DOHH2 (cell line): ENCODE results near the gene ZSWIM1.

Experiments
- H3F3A ChIP-seq: fragments of 200-600 bp; sonication (generic), shearing (Covaris generic); 2 replicates; pipeline ENCODE4 v1.6.0; 2016; ENCODE audit warnings: antibody characterized with exemption, mild to moderate bottlenecking; ENCODE audit not compliant: control insufficient read depth, insufficient read depth
- H3K27ac ChIP-seq: fragments of 200-600 bp; sonication (generic); 2 replicates; pipeline ENCODE4 v1.5.1; 2014; ENCODE audit warnings: low read depth, mild to moderate bottlenecking, low read length, moderate library complexity
- H3K27me3 ChIP-seq: fragments of 200-600 bp; sonication (generic); 2 replicates; pipeline ENCODE4 v1.6.1; 2014; ENCODE audit warnings: mild to moderate bottlenecking, low read length, mixed read lengths; ENCODE audit not compliant: control insufficient read depth
- H3K36me3 ChIP-seq: fragments of 200-600 bp; sonication (generic); 2 replicates; pipeline ENCODE4 v1.6.1; 2014; ENCODE audit warnings: mild to moderate bottlenecking, low read length, moderate library complexity, mixed read lengths; ENCODE audit not compliant: control insufficient read depth
- H3K4me1 ChIP-seq: fragments of 200-600 bp; sonication (generic); 2 replicates; pipeline ENCODE4 v1.6.1; 2014; ENCODE audit warnings: mild to moderate bottlenecking, low read length, mixed read lengths; ENCODE audit not compliant: control insufficient read depth
- H3K4me2 ChIP-seq: fragments of 200-600 bp; sonication (generic); 2 replicates; pipeline ENCODE4 v1.6.0; 2014; ENCODE audit warnings: mild to moderate bottlenecking, low read length, moderate library complexity
- H3K4me3 ChIP-seq: fragments of 200-600 bp; sonication (generic); 2 replicates; pipeline ENCODE4 v1.5.1; 2014; ENCODE audit warnings: mild to moderate bottlenecking, low read length, mixed read lengths
- H3K79me2 ChIP-seq: fragments of 200-600 bp; sonication (generic); 2 replicates; pipeline ENCODE4 v1.6.1; 2014; ENCODE audit warnings: mild to moderate bottlenecking, low read length, mixed read lengths; ENCODE audit not compliant: control insufficient read depth
- H3K9me2 ChIP-seq: fragments of 200-600 bp; sonication (generic); replicated peaks from 2 replicates; pipeline ENCODE4 v1.6.1; 2014; ENCODE audit warnings: mild to moderate bottlenecking, low read length, mixed read lengths; ENCODE audit not compliant: control insufficient read depth
- H3K9me3 ChIP-seq: fragments of 200-600 bp; sonication (generic); 2 replicates; pipeline ENCODE4 v1.6.1; 2014; ENCODE audit warnings: antibody characterized with exemption, low read length, mixed read lengths; ENCODE audit not compliant: control insufficient read depth, insufficient read depth
- H4K20me1 ChIP-seq: fragments of 200-600 bp; sonication (generic); 2 replicates; pipeline ENCODE4 v1.6.0; 2014; ENCODE audit warnings: low read depth, mild to moderate bottlenecking, antibody characterized with exemption, low read length, moderate library complexity; ENCODE audit not compliant: control insufficient read depth, insufficient read depth
- EZH2phosphoT487 ChIP-seq: fragments of 200-600 bp; sonication (generic); IDR thresholded peaks from 2 replicates; pipeline ENCODE4 v1.6.1; 2017; ENCODE audit warnings: borderline replicate concordance, mild to moderate bottlenecking, antibody characterized with exemption, low read length, moderate library complexity, mixed read lengths
- TF ChIP-seq, protein P1 (sequence below): fragments of 200-600 bp; sonication (generic); IDR thresholded peaks from one replicate; pipeline ENCODE4 v1.5.1; 2014; ENCODE audit warnings: antibody characterized with exemption, mild to moderate bottlenecking, low read depth, low read length; ENCODE audit not compliant: poor library complexity, severe bottlenecking

Gene ZSWIM1

GRCh38 chr20:45918779-45919537 is 37.9 kb downstream of the ZSWIM1 start:
- Histone ChIP-seq H3K9me3 (no peaks in the 10 kb centered on the region), H3K9me2 (no peaks in the 10 kb centered on the region), H3K27me3 (peaks cover 23% of the 10 kb centered on the region), H3K36me3 (no peaks in the 10 kb centered on the region), H3K4me1 (no peaks in the 10 kb centered on the region), H3K79me2 (no peaks in the 10 kb centered on the region), H3K4me3 (no peak overlapping the region), H3K27ac (no peak overlapping the region), H3K4me2 (no peak overlapping the region), H3F3A (no peaks in the 10 kb centered on the region), H4K20me1 (no peaks in the 10 kb centered on the region)
- TF ChIP-seq EZH2phosphoT487 = no peak
- TF ChIP-seq, protein P1, sequence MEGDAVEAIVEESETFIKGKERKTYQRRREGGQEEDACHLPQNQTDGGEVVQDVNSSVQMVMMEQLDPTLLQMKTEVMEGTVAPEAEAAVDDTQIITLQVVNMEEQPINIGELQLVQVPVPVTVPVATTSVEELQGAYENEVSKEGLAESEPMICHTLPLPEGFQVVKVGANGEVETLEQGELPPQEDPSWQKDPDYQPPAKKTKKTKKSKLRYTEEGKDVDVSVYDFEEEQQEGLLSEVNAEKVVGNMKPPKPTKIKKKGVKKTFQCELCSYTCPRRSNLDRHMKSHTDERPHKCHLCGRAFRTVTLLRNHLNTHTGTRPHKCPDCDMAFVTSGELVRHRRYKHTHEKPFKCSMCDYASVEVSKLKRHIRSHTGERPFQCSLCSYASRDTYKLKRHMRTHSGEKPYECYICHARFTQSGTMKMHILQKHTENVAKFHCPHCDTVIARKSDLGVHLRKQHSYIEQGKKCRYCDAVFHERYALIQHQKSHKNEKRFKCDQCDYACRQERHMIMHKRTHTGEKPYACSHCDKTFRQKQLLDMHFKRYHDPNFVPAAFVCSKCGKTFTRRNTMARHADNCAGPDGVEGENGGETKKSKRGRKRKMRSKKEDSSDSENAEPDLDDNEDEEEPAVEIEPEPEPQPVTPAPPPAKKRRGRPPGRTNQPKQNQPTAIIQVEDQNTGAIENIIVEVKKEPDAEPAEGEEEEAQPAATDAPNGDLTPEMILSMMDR = no peak

DNA sequence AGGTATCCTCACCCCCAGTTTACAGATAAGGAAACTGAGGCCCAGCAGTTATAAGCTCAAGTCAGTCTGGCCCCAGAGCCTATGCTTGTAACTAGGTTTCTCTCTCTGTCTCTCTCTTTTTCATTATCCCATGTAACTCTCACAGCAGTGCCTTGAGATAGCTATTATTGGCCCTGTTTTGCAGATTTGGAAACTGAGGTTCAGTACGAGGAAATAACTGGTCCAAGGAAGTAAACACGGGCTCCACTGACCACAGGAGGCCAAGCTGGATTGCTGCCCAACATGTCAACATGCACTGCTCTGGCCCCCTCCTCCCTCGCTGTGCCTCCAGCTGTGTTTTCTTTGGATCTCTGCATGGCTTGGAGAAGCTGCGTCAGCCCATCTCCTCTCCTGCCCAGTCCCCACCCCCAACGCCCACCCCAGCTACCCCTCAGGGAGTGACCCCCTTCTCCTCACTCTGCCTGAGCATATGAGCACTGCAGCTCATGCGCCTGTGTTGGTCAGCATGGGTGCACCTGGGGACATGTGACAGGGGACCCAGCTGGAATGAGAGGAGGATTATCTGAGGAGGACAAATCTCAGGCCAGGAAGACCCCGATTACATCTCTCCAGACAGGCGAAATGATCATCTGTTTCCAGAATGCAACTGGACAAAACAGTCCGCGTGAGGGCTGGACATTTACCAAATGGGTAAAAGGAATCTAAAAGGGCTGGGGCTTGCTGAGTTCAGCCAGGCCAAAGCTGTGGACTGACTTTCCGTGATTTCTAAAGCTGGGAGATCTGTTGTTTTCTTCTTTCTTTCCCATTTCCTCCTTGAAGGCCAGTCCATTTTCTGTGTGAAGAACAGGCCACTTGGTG is 38.7 kb downstream of the ZSWIM1 start:
- no peak for TF ChIP-seq EZH2phosphoT487
- TF ChIP-seq, protein P1 = no peak
- no peak overlapping the region for H3K4me2 ChIP-seq
- H4K20me1 ChIP-seq = no peaks in the 10 kb centered on the region
- no peaks in the 10 kb centered on the region for H3K36me3 ChIP-seq
- H3F3A ChIP-seq = no peaks in the 10 kb centered on the region
- H3K27me3 ChIP-seq = peaks cover 15% of the 10 kb centered on the region
- no peak overlapping the region for H3K27ac ChIP-seq
- H3K79me2 ChIP-seq = no peaks in the 10 kb centered on the region
- no peaks in the 10 kb centered on the region for H3K9me2 ChIP-seq
- H3K4me3 ChIP-seq = no peak overlapping the region
- H3K9me3 ChIP-seq = no peaks in the 10 kb centered on the region
- H3K4me1 ChIP-seq = no peaks in the 10 kb centered on the region

DNA sequence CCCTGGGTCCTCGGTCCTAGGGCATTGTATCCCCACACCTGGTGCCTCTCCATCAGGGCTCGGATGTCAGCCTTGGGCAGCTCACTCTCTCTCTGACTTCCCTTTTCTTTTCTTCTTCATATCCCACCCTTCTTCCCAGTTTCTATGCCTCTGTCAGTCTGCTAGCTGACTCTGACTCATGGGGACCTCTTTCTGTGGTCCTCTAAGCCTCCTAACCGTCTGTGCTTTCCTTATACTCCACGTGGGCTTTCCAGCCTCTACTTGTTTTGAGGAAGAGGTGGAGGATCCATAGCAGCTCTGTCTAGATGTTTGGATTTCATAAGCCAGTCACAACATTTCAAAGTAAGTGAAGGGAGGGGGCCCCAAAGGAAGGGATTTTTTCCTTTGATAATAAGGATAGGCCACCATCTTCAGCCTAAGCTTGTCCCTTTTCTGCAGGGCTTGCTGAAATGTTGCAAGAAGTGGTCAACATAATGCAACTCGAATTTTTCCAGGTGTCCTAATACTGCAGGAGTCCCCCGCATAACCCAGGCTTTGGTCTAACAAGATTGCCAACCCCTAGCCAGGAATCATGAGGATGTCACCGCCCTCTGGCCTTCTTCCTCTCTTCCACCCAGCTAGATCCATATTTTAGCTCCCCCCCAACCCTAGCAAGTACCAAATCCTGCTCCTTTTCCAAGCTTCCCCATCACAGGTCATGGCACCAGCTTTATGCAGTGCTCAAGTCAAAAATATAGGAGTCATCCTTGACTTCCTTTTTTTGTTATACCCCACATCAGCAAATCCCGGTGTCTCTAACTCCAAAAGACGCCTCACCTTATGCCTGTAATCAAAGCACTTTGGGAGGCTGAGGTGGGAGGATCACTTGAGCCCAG is 39.7 kb downstream of the ZSWIM1 start:
- Histone ChIP-seq H3K9me3 (no peaks in the 10 kb centered on the region), H3K27ac (no peak overlapping the region), H3K36me3 (no peaks in the 10 kb centered on the region), H3K9me2 (no peaks in the 10 kb centered on the region), H3F3A (no peaks in the 10 kb centered on the region), H3K79me2 (no peaks in the 10 kb centered on the region), H3K4me1 (no peaks in the 10 kb centered on the region), H3K27me3 (peaks cover 15% of the 10 kb centered on the region), H3K4me2 (no peak overlapping the region), H3K4me3 (no peak overlapping the region), H4K20me1 (no peaks in the 10 kb centered on the region)
- no peak for TF ChIP-seq EZH2phosphoT487
- TF ChIP-seq, protein P1 = no peak
